ENCODE data around the gene CCDC33. TPM values are rescaled to one million over a fixed set of nuclear protein-coding genes. Genes with fewer than 3 reads are reported as not detected.

Gene CCDC33
- total RNA-seq, 3 donors from 2014 or later, result 0.22 TPM; not detected in 2

- DNase-seq (no peak), ATAC-seq (no peak)
- Histone ChIP-seq H3K9me3 (no peaks in the 10 kb centered on the region), H3K4me3 (no peak overlapping the region), H3K4me1 (ENCODE audit: low read depth) (no peaks in the 10 kb centered on the region), H3K36me3 (ENCODE audit: low read depth) (no peaks in the 10 kb centered on the region)
- intact Hi-C loops (cut with DNase I, micrococcal nuclease), result no loop called here
- TF ChIP-seq, protein P1, sequence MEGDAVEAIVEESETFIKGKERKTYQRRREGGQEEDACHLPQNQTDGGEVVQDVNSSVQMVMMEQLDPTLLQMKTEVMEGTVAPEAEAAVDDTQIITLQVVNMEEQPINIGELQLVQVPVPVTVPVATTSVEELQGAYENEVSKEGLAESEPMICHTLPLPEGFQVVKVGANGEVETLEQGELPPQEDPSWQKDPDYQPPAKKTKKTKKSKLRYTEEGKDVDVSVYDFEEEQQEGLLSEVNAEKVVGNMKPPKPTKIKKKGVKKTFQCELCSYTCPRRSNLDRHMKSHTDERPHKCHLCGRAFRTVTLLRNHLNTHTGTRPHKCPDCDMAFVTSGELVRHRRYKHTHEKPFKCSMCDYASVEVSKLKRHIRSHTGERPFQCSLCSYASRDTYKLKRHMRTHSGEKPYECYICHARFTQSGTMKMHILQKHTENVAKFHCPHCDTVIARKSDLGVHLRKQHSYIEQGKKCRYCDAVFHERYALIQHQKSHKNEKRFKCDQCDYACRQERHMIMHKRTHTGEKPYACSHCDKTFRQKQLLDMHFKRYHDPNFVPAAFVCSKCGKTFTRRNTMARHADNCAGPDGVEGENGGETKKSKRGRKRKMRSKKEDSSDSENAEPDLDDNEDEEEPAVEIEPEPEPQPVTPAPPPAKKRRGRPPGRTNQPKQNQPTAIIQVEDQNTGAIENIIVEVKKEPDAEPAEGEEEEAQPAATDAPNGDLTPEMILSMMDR (IDR thresholded peaks at IDR 0.05), result no peak
These were observed 97.0 kb downstream of the CCDC33 start for GRCh38 chr15:74333093-74333492.

DNA sequence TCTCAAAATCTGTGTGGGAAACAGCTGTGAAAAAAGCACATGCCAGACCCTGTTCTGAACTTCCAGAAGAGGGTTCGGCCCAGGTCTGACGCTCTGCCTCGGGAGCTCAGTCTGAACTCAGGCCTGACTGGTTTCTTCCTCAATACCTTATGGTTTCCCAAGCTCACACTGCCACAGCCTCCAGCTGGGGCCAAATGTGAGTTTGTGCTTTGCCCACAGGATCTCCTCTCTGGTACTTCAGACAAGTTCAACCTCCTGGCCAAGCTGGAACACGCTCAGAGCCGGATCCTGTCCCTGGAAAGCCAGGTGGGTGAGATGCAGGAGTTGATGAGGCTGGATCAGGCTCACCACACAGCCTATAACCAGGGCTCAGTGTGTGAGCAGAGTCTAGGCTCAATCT lies 97.5 kb downstream of the CCDC33 start:
- Histone ChIP-seq H3K9me3 (no peaks in the 10 kb centered on the region), H3K4me3 (no peak overlapping the region), H3K4me1 (ENCODE audit: low read depth) (no peaks in the 10 kb centered on the region), H3K36me3 (ENCODE audit: low read depth) (no peaks in the 10 kb centered on the region)
- ATAC-seq (no peak), DNase-seq (no peak)
- TF ChIP-seq, protein P1 (IDR thresholded peaks at IDR 0.05), result no peak
- intact Hi-C loops (cut with DNase I, micrococcal nuclease), result no loop called here

DNA sequence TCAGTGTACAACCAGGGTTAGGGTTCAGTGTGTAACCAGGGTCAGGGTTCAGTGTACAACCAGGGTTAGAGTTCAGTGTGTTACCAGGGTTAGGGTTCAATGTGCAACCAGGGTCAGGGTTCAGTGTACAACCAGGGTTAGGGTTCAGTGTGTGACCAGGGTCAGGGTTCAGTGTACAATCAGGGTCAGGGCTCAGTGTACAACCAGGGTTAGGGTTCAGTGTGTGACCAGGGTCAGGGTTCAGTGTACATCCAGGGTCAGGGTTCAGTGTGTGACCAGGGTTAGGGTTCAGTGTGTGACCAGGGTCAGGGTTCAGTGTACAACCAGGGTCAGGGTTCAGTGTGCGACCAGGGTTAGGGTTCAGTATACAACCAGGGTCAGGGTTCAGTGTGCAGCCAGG lies 98.0 kb downstream of the CCDC33 start:
- Histone ChIP-seq H3K4me3 (no peak overlapping the region), H3K4me1 (ENCODE audit: low read depth) (no peaks in the 10 kb centered on the region), H3K36me3 (ENCODE audit: low read depth) (no peaks in the 10 kb centered on the region), H3K9me3 (no peaks in the 10 kb centered on the region)
- DNase-seq (no peak), ATAC-seq (no peak)
- intact Hi-C loops (cut with DNase I, micrococcal nuclease), result no loop called here
- TF ChIP-seq, protein P1 (IDR thresholded peaks at IDR 0.05), result no peak

GRCh38 chr15:74335396-74335795 lies 99.3 kb downstream of the CCDC33 start:
- ATAC-seq (no peak), DNase-seq (no peak)
- Histone ChIP-seq H3K4me1 (ENCODE audit: low read depth) (no peaks in the 10 kb centered on the region), H3K4me3 (no peak overlapping the region), H3K9me3 (no peaks in the 10 kb centered on the region), H3K36me3 (ENCODE audit: low read depth) (no peaks in the 10 kb centered on the region)
- TF ChIP-seq, protein P1 (IDR thresholded peaks at IDR 0.05), result no peak
- intact Hi-C loops (cut with DNase I, micrococcal nuclease), result no loop called here

GRCh38 chr15:74336061-74337005 lies 100.2 kb downstream of the CCDC33 start:
- TF ChIP-seq, protein P1 (IDR thresholded peaks at IDR 0.05), result no peak
- intact Hi-C loops (cut with DNase I, micrococcal nuclease), result no loop called here
- Histone ChIP-seq H3K36me3 (ENCODE audit: low read depth) (no peaks in the 10 kb centered on the region), H3K4me1 (ENCODE audit: low read depth) (no peaks in the 10 kb centered on the region), H3K9me3 (no peaks in the 10 kb centered on the region), H3K4me3 (no peak overlapping the region)
- ATAC-seq (no peak), DNase-seq (no peak)
